Activated CD8-positive, alpha-beta T cell treated with anti-CD3 and anti-CD28 coated beads for 36 hours (primary cell): ENCODE measurements around the gene KAZN. TPM values are rescaled to one million over a fixed set of nuclear protein-coding genes. Genes with fewer than 3 reads are reported as not detected.
A peak's percentile ranks its signal among the peaks of the same experiment; 100 is the strongest.

Source experiments
- ATAC-seq: fragments of 200-7000 bp; cut with Tn5 transposase; one replicate; pipeline ENCODE4 v1.10.0; 2021; ENCODE audit warnings: mild to moderate bottlenecking, moderate library complexity
- CTCF ChIA-PET: fragments of 350-600 bp; sonication (Branson Sonifier 250); formaldehyde crosslinking; loops from one replicate; lab custom pipeline; 2021; ENCODE audit warnings: antibody characterized with exemption; lab: Charles Lee
- POLR2A ChIA-PET: fragments of 350-600 bp; sonication (Branson Sonifier 250); formaldehyde crosslinking; loops from one replicate; lab custom pipeline; 2021; ENCODE audit warnings: antibody characterized with exemption; lab: Charles Lee
- DNase-seq: peaks from one replicate; pipeline ENCODE4 v3.0.0-alpha.2; 2020
- H3K27ac Mint-ChIP-seq: one replicate; pipeline ENCODE4 v1.8.0; 2021; ENCODE audit warnings: mild to moderate bottlenecking, mixed read lengths
- H3K27me3 Mint-ChIP-seq: one replicate; pipeline ENCODE4 v1.8.0; 2021; ENCODE audit warnings: mixed read lengths
- H3K36me3 Mint-ChIP-seq: one replicate; pipeline ENCODE4 v1.8.0; 2021; ENCODE audit warnings: low read depth, mixed read lengths
- H3K4me1 Mint-ChIP-seq: one replicate; pipeline ENCODE4 v1.8.0; 2021; ENCODE audit warnings: low read depth, mixed read lengths
- H3K4me3 Mint-ChIP-seq: one replicate; pipeline ENCODE4 v1.8.0; 2021; ENCODE audit warnings: mild to moderate bottlenecking, moderate library complexity, mixed read lengths
- H3K9me3 Mint-ChIP-seq: one replicate; pipeline ENCODE4 v1.8.0; 2021; ENCODE audit warnings: mixed read lengths
- intact Hi-C: fragments of 100-400 bp; cut with micrococcal nuclease; formaldehyde crosslinking; loops from one replicate; pipeline ENCODE4 v1.10.0; 2022
- total RNA-seq, 2 experiments: library from RNA; stranded (reverse); gene quantifications; one replicate each; pipeline ENCODE4 v1.2.3, GENCODE V29; 2021
- TF ChIP-seq, protein P1 (sequence below): fragments of 200-600 bp; IDR thresholded peaks from one replicate; pipeline ENCODE4 v1.8.0; 2022; ENCODE audit warnings: antibody characterized with exemption, mild to moderate bottlenecking

Gene KAZN
- total RNA-seq, 2 experiments from 2014 or later, result 1.7 to 1.9 TPM

DNA sequence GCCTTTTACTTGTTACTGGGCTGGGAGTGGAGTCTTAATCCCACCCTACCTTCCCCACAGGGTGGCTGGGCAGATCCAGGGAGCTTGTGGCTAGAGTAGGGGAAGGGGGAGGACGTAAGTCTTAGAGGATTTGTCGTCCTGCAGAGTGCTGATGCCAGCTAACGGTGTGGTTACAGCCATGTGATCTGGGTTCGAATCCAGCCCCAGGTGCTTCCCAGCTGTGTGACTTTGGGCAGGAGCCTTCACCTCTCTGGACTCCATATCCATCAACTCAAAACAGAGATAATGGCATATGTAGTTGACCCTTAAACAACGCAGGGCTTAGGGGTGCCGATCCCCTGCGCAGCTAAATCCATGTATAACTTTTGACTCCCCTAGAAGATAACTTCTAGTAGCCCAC is 446.6 kb downstream of the KAZN start:
- intact Hi-C loops, result no loop called here
- ATAC-seq, result no peak
- Mint-ChIP-seq H3K27ac (no peak overlapping the region), H3K27me3 (no peaks in the 10 kb centered on the region), H3K4me1 (no peaks in the 10 kb centered on the region), H3K4me3 (no peak overlapping the region), H3K36me3 (no peaks in the 10 kb centered on the region), H3K9me3 (no peaks in the 10 kb centered on the region)
- no peak for DNase-seq
- CTCF ChIA-PET, result interaction anchor here (1.0 kb wide), 1 partner anchor 19 kb away, joined by 4 read pairs; no protein-coding TSS in a partner anchor
- TF ChIP-seq, protein P1, sequence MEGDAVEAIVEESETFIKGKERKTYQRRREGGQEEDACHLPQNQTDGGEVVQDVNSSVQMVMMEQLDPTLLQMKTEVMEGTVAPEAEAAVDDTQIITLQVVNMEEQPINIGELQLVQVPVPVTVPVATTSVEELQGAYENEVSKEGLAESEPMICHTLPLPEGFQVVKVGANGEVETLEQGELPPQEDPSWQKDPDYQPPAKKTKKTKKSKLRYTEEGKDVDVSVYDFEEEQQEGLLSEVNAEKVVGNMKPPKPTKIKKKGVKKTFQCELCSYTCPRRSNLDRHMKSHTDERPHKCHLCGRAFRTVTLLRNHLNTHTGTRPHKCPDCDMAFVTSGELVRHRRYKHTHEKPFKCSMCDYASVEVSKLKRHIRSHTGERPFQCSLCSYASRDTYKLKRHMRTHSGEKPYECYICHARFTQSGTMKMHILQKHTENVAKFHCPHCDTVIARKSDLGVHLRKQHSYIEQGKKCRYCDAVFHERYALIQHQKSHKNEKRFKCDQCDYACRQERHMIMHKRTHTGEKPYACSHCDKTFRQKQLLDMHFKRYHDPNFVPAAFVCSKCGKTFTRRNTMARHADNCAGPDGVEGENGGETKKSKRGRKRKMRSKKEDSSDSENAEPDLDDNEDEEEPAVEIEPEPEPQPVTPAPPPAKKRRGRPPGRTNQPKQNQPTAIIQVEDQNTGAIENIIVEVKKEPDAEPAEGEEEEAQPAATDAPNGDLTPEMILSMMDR, result no peak
- POLR2A ChIA-PET, result no interaction called here

DNA sequence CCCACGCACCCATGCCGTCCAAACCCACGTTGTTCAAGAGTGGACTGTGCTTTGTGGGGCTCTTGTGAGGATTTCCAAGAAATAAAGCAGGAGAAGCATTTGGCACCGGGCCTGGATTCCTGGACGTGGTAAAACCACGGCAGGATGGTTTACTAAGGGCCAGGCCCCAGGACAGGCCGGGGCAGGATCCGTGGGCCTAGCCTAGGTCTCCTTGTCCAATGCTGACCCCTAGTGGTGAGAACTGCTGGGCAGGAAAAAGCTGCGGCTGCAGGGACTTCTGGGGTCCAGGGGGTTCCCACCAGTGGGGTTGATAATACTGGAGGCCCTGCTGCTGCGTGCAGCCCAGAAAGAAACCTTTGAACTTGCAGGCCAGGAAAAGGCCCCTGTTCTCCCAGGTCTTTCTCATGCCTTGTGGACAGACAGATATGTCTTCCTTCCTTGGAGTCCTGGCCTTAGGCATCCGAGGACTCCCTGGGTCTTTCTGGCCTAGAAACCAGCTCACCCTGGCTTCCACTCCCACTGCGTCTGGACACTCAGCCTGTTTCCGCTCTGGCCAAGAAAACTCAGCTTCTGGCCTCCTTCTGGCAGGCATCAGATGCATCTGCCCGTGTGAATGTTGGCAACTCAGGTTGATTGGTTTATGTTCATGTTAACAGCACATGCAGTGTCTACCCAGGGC is 448.1 kb downstream of the KAZN start:
- H3K4me3 Mint-ChIP-seq, result no peak overlapping the region
- no peaks in the 10 kb centered on the region for H3K27me3 Mint-ChIP-seq
- H3K36me3 Mint-ChIP-seq, result no peaks in the 10 kb centered on the region
- H3K4me1 Mint-ChIP-seq, result no peaks in the 10 kb centered on the region
- ChIA-PET CTCF (interaction anchor here (0.8 to 1.6 kb wide), 7 partner anchors 9 to 1218 kb away, joined by 3 to 5 read pairs (median 4); no protein-coding TSS in a partner anchor), POLR2A (no interaction called here)
- no peaks in the 10 kb centered on the region for H3K9me3 Mint-ChIP-seq
- TF ChIP-seq, protein P1, result peak; percentile 91
- intact Hi-C loops, result no loop called here
- ATAC-seq (peak; percentile 80), DNase-seq (peak; percentile 70)
- no peak overlapping the region for H3K27ac Mint-ChIP-seq

DNA sequence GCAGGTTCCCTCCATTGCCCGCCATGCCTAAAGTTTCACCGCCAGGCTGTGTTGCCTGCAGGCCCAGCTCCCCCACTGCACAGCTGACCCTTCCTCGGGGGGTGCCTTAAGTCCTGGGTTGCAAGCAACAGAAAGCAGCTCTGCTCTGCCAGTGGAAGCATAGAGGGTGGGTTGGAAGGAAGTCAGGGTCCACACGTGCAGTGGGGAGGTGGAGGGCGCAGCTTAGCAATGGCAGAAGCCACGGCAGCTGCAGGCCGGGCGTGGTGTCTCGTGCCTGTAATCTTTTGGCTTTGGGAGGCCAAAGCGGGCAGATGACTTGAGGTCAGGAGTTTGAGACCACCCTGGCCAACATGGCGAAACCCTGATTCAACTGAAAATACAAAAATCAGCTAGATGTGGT is 448.8 kb downstream of the KAZN start:
- ChIA-PET POLR2A (no interaction called here), CTCF (interaction anchor here (0.8 to 1.6 kb wide), 8 partner anchors 9 to 1219 kb away, joined by 3 to 5 read pairs (median 4); no protein-coding TSS in a partner anchor)
- ATAC-seq (no peak), DNase-seq (no peak)
- intact Hi-C loops, result no loop called here
- Mint-ChIP-seq H3K27ac (no peak overlapping the region), H3K4me1 (no peaks in the 10 kb centered on the region), H3K36me3 (no peaks in the 10 kb centered on the region), H3K27me3 (no peaks in the 10 kb centered on the region), H3K4me3 (no peak overlapping the region), H3K9me3 (no peaks in the 10 kb centered on the region)
- TF ChIP-seq, protein P1, result no peak

DNA sequence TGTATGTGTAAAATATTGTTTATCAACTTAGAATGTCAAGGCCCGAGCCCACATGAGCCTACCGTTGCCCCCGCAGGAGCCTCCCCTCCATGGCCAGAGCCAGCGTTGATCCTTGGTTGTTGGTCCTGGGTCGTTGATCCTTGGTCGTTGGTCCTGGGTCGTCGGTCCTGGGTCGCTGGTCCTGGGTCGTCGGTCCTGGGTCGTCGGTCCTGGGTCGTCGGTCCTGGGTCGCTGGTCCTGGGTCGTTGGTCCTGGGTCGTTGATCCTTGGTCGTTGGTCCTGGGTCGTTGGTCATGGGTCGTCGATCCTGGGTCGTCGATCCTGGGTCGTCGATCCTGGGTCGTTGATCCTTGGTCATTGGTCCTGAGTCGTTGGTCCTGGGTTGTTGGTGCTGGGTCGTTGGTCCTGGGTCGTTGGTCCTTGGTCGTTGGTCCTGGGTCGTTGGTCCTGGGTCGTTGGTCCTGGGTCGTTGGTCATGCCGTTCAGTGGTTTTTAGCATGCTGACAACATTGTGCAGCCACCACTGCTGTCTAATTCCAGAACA is 450.0 kb downstream of the KAZN start:
- Mint-ChIP-seq H3K4me1 (no peaks in the 10 kb centered on the region), H3K27ac (no peak overlapping the region), H3K4me3 (no peak overlapping the region), H3K9me3 (no peaks in the 10 kb centered on the region), H3K36me3 (no peaks in the 10 kb centered on the region), H3K27me3 (no peaks in the 10 kb centered on the region)
- CTCF ChIA-PET, result interaction anchor here (1.1 kb wide), 1 partner anchor 270 kb away, joined by 4 read pairs; no protein-coding TSS in a partner anchor
- POLR2A ChIA-PET, result no interaction called here
- DNase-seq (no peak), ATAC-seq (no peak)
- TF ChIP-seq, protein P1, result no peak
- intact Hi-C loops, result no loop called here

DNA sequence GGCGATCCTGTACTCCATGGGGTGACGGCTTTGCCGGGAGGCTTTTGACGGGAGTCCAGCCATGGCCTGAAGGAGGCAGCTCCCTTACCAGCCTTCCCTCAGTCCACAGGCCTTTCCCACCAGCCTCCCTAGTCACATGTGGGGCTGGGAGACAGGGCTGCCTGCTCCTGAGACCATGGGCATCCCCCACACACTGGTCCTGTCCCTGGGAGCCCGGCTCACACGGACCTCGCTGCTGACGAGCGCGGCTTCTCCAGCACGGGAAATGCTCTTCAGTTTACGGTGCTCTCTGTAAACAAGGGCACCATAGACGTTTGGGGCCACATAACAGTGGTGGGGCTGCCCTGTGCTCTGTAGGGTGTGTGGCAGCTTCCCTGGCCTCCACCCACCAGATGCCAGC is 450.6 kb downstream of the KAZN start:
- POLR2A ChIA-PET, result no interaction called here
- H3K4me1 Mint-ChIP-seq, result no peaks in the 10 kb centered on the region

More for the DNA sequence above, 450.6 kb downstream of the KAZN start:
- DNase-seq (no peak), ATAC-seq (no peak)
- H3K4me3 Mint-ChIP-seq, result no peak overlapping the region
- H3K9me3 Mint-ChIP-seq, result no peaks in the 10 kb centered on the region
- TF ChIP-seq, protein P1, result no peak
- CTCF ChIA-PET, result interaction anchor here (1.3 kb wide), 1 partner anchor 21 kb away, joined by 3 read pairs; no protein-coding TSS in a partner anchor
- H3K27ac Mint-ChIP-seq, result no peak overlapping the region
- intact Hi-C loops, result no loop called here
- H3K36me3 Mint-ChIP-seq, result no peaks in the 10 kb centered on the region
- no peaks in the 10 kb centered on the region for H3K27me3 Mint-ChIP-seq
